Peyer's patch (tissue), 4 donors: ENCODE measurements around the gene KCNQ5.

Source experiments
- CTCF ChIP-seq, 6 experiments: fragments of 450-650 bp in 4 of 6; fragments of 200-600 bp in 2 of 6; sonication (generic) in 1 of 6; IDR thresholded peaks; one replicate each; pipeline ENCODE4 v1.5.1; 2017 to 2019; ENCODE audit warnings: antibody characterized with exemption in 6 of 6, mild to moderate bottlenecking in 3 of 6, moderate library complexity in 1 of 6
- POLR2A ChIP-seq, 2 donors: fragments of 450-650 bp; IDR thresholded peaks; one replicate each; pipeline ENCODE4 v1.5.1; 2017; ENCODE audit warnings: antibody characterized with exemption in 2 of 2, mild to moderate bottlenecking in 2 of 2, moderate library complexity in 2 of 2

GRCh38 chr6:72869621-72870020 lies 247.8 kb downstream of the KCNQ5 start:
- TF ChIP-seq POLR2A (IDR thresholded peaks at IDR 0.05) (no peak), CTCF (IDR thresholded peaks at IDR 0.05) (no peak)
